AG09319 (cell line): Measurements from ENCODE around the gene SHROOM3.
A peak's percentile ranks its signal among the peaks of the same experiment; 100 is the strongest.

Experiments used
- DNase-seq: peaks from one replicate; pipeline ENCODE4 v3.0.0-alpha.2; 2010; ENCODE audit warnings: low read depth; ENCODE audit errors: extremely low read depth
- TF ChIP-seq, protein P1 (sequence below): IDR thresholded peaks from 2 replicates; pipeline ENCODE4 v1.5.1; 2011; ENCODE audit warnings: low read depth, mild to moderate bottlenecking, inconsistent platforms, low read length, moderate library complexity

Gene SHROOM3

DNA sequence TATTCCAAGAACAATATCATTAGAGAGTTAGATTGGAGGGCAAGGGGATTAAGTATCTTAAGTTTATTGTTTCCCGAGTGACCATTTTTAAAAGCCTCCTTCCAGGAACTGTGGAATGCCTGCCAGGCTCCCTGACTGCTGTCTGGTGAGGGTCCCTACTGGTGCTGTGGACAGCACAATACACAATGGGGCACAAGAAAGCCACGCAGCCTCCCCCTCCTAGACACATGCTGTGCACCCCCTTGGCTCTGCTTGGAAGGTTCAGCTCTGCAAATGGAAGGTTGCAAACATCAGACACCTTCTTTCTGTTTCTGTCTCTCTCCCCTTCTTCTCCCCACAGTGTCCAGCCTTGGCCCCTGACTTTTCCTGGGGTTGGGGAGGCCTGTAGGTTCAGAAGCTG is 153.2 kb downstream of the SHROOM3 start:
- TF ChIP-seq, protein P1, sequence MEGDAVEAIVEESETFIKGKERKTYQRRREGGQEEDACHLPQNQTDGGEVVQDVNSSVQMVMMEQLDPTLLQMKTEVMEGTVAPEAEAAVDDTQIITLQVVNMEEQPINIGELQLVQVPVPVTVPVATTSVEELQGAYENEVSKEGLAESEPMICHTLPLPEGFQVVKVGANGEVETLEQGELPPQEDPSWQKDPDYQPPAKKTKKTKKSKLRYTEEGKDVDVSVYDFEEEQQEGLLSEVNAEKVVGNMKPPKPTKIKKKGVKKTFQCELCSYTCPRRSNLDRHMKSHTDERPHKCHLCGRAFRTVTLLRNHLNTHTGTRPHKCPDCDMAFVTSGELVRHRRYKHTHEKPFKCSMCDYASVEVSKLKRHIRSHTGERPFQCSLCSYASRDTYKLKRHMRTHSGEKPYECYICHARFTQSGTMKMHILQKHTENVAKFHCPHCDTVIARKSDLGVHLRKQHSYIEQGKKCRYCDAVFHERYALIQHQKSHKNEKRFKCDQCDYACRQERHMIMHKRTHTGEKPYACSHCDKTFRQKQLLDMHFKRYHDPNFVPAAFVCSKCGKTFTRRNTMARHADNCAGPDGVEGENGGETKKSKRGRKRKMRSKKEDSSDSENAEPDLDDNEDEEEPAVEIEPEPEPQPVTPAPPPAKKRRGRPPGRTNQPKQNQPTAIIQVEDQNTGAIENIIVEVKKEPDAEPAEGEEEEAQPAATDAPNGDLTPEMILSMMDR = no peak
- no peak for DNase-seq

DNA sequence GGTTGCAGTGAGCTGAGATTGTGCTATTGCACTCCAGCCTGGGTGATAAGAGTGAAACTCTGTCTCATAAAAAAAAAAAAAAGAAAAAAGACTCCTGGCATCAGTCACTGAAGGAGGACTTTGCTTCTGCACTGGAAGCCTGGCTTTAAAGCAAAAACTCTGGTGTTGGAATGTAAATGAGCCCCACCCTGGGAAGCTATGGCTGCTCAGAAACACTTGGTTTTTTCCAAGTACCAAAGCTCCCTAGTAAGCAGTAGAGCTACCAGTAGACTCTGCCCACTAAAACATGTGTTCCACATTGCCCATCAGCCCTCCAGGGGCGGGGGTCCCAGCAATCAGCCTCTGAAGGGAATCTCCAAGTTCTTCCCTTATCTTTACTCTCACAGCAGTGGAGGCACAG is 154.4 kb downstream of the SHROOM3 start:
- TF ChIP-seq, protein P1 = no peak
- DNase-seq = peak; percentile 55

DNA sequence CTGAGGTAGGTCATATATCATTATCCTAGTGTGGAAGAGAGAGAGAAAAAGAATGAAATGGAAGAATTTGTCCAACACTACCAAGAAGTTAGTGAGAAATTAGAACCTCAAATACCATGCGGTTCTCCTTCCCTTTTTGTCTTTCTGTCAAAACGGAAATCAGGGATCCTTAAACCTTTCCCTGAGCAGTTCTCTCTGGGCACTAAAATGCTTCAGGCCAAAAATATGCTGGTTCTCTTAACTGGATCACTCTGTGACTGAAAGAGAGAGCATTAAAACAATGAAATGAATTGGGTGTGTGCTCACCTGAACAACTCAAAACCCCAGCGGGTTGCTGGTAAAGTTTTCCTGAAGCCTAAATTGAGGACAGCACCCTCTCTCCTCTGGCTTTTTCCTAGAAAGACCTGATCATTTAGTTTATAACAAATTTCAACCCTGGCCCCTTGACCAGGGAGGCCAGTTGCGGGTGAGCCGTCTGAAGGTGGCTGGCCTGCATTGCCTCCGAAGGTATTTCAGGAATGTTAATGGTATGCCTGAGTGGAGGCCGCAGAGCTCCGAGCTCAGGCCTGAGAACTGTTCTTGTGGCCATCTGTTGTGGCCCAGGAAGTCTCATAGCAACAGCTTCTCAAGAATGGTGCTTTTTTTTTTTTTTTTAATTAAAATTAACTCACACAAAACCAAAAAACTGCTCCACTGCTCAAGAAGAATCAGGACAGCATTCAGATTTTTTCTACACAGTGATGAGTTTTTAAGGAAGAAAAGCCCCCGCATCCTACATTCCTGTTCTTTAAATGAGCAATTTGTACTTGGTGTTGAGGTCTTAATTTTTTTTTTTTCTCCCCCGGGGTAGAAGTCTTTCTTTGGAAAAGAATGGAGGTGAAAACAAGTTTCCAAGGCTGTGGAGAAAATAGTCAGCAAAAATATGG is 155.1 kb downstream of the SHROOM3 start:
- peak; percentile 77 for DNase-seq
- TF ChIP-seq, protein P1 = no peak

DNA sequence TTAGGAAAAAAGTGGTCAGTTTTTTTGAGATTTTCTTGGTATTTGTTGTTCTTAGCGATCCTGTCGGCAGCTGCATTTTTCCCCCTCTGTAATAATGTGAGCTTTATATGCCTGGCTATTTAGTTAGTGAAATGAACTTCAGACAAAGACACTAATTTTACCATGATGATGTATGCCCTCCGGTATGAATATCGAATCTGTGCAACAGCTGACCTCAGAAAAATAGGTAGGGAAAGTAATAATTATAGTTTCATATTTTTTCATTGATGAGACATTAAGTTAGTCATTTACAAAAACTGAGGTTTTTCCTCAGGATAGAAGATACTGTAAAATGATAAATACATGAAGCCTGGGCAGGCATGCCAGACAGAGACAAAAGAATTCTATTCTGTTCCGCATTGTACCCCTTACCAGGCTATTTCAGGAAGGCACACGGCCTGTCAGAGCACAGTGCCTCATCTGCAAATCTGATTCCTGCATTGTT is 155.8 kb downstream of the SHROOM3 start:
- no peak for DNase-seq
- TF ChIP-seq, protein P1 = no peak

DNA sequence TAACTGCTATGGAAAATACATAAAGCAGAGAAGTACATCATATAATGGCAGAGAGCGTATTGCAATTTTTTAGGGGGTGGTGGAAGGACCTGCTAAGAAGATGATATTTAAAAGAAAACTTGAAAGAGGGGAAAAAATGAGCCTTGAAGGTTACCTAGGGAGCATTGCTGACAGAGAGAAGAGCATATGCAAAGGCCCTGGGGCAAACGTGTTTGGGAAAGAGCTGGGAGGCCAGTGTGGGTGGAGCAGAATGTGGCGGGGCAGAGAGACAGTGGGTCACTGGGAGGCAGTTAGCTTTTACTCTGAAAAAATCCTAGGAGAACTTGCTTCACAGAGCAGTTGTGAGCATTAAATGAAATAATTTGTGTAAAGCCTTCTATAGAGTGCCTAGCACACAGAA is 157.0 kb downstream of the SHROOM3 start:
- DNase-seq = no peak
- TF ChIP-seq, protein P1 = no peak

DNA sequence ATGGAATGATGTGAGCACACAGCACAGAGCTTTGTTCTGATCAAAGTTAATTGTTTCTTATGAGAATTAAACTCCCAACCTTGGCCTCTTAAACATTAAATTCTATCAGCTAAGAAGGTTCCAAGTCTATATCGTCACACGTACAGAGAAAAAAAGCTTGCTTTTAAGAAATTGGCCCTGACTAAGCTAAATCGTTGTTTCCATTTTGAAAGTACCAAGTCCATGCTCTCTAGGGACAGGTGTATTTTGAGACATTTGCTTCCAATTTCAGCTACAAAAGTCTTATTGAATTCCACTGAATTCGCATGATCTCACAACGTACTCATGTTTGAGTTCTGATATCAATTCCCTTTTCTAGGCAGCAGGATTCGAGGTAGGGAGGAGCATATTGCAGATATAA is 157.4 kb downstream of the SHROOM3 start:
- DNase-seq = no peak
- TF ChIP-seq, protein P1 = no peak

DNA sequence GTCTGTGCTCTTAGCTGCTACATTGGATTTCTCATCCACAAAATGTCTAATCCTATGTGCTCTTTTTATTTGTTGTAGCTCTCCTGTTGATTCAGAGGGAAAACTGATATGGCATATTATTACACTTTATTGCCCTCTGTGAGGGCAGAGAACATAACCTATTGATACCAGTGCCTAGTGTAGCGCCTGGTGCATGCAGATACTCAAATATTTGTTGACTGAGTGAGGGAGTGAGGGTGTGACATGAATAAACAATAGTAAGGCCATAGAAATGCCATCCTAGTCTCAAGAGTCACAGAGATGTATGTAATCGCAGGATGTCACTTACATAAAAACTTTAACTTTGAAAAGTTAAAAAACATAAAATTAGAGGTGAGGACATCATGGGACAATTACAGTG is 159.1 kb downstream of the SHROOM3 start:
- DNase-seq = no peak
- TF ChIP-seq, protein P1 = no peak
